ENCODE measurements around the gene OR1F1. TPM values are rescaled to one million over a fixed set of nuclear protein-coding genes. Genes with fewer than 3 reads are reported as not detected.
A peak's percentile ranks its signal among the peaks of the same experiment; 100 is the strongest.

OR1F1 gene
- total and polyA plus RNA-seq, 2 experiments from 2014 or later = 0.38 TPM; not detected in 1

- no peak overlapping the region for H3K4me3 Mint-ChIP-seq
- H3K4me1 Mint-ChIP-seq = no peaks in the 10 kb centered on the region
- TF ChIP-seq STAT1 (IDR thresholded peaks at IDR 0.05; ENCODE audit: unreplicated experiment) (no peak), EZH2 (IDR thresholded peaks at IDR 0.05; ENCODE audit: low read depth, unreplicated experiment) (no peak), ZNF114 (CRISPR knock-in tag; IDR thresholded peaks at IDR 0.05) (no peak), CTCF (conservative IDR thresholded peaks at IDR 0.05; ENCODE audit: low read depth in 2 of 2) (no peak), CREB1 (CRISPR knock-in tag; IDR thresholded peaks at IDR 0.05; ENCODE audit: low read depth) (no peak)
- TF ChIP-seq, protein P1, sequence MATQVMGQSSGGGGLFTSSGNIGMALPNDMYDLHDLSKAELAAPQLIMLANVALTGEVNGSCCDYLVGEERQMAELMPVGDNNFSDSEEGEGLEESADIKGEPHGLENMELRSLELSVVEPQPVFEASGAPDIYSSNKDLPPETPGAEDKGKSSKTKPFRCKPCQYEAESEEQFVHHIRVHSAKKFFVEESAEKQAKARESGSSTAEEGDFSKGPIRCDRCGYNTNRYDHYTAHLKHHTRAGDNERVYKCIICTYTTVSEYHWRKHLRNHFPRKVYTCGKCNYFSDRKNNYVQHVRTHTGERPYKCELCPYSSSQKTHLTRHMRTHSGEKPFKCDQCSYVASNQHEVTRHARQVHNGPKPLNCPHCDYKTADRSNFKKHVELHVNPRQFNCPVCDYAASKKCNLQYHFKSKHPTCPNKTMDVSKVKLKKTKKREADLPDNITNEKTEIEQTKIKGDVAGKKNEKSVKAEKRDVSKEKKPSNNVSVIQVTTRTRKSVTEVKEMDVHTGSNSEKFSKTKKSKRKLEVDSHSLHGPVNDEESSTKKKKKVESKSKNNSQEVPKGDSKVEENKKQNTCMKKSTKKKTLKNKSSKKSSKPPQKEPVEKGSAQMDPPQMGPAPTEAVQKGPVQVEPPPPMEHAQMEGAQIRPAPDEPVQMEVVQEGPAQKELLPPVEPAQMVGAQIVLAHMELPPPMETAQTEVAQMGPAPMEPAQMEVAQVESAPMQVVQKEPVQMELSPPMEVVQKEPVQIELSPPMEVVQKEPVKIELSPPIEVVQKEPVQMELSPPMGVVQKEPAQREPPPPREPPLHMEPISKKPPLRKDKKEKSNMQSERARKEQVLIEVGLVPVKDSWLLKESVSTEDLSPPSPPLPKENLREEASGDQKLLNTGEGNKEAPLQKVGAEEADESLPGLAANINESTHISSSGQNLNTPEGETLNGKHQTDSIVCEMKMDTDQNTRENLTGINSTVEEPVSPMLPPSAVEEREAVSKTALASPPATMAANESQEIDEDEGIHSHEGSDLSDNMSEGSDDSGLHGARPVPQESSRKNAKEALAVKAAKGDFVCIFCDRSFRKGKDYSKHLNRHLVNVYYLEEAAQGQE (IDR thresholded peaks at IDR 0.05; ENCODE audit: unreplicated experiment) = no peak
- ATAC-seq = no peak
- no peak for DNase-seq (ENCODE audit: low spot score)
- Histone ChIP-seq H3K27me3 (ENCODE audit: insufficient read depth) (no peaks in the 10 kb centered on the region), H3K36me3 (ENCODE audit: insufficient read depth) (no peaks in the 10 kb centered on the region), H3K9me2 (ENCODE audit: insufficient read depth) (no peaks in the 10 kb centered on the region), H2AFZ (no peak overlapping the region), H3K27ac (ENCODE audit: low read depth) (no peak overlapping the region), H3K4me3 (no peak overlapping the region), H3F3A (replicated peaks; ENCODE audit: low read depth) (no peaks in the 10 kb centered on the region), H4K20me1 (replicated peaks; ENCODE audit: insufficient read depth) (no peaks in the 10 kb centered on the region), H3K4me2 (no peak overlapping the region), H3K4me1 (ENCODE audit: insufficient read depth) (no peaks in the 10 kb centered on the region), H3K79me2 (replicated peaks; ENCODE audit: insufficient read depth) (no peaks in the 10 kb centered on the region)
- peaks cover 7% of the 10 kb centered on the region; the same call in 1 of the 3 replicates for H3K36me3 Mint-ChIP-seq (ENCODE audit: low read depth)
- peaks cover 3% of the 10 kb centered on the region for H3K27me3 Mint-ChIP-seq (ENCODE audit: insufficient read depth, low read depth, poor library complexity)
- peaks cover 80% of the 10 kb centered on the region for H3K9me3 Mint-ChIP-seq
- H3K27ac Mint-ChIP-seq = no peak overlapping the region
These were observed 55.9 kb downstream of the OR1F1 start for GRCh38 chr16:3243882-3244281.

DNA sequence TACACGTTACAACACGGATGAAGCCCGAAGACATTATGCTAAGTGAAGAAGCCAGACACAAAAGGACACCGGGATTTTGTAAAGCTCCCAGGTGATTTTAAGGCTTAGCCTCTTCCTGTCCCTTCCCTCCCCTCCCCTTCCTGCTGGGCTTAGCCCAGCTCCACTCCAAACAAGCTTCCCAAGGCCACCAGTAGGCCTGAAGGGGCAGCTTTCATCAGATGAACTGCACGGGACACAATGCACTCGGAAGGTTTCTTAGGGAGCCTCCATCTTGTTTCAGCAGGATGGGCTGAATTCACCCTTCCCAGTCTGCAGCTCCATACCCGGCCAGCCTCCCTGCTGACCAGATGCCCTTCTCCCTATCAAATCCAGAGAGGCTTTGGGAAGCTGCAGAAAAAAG is 58.0 kb downstream of the OR1F1 start:
- Histone ChIP-seq H3K79me2 (replicated peaks; ENCODE audit: insufficient read depth) (no peaks in the 10 kb centered on the region), H3K4me2 (no peak overlapping the region), H3K4me3 (no peak overlapping the region), H3F3A (replicated peaks; ENCODE audit: low read depth) (no peaks in the 10 kb centered on the region), H4K20me1 (replicated peaks; ENCODE audit: insufficient read depth) (no peaks in the 10 kb centered on the region), H3K27ac (ENCODE audit: low read depth) (no peak overlapping the region), H3K27me3 (ENCODE audit: insufficient read depth) (no peaks in the 10 kb centered on the region), H3K36me3 (ENCODE audit: insufficient read depth) (no peaks in the 10 kb centered on the region), H3K9me2 (ENCODE audit: insufficient read depth) (no peaks in the 10 kb centered on the region), H2AFZ (no peak overlapping the region), H3K4me1 (ENCODE audit: insufficient read depth) (no peaks in the 10 kb centered on the region)
- Mint-ChIP-seq H3K9me3 (peaks cover 85% of the 10 kb centered on the region), H3K27me3 (ENCODE audit: insufficient read depth, low read depth, poor library complexity) (peaks cover 3% of the 10 kb centered on the region), H3K4me1 (no peaks in the 10 kb centered on the region), H3K36me3 (ENCODE audit: low read depth) (peaks cover 9% of the 10 kb centered on the region; the same call in 1 of the 3 replicates), H3K4me3 (no peak overlapping the region), H3K27ac (no peak overlapping the region)
- no peak for ATAC-seq
- TF ChIP-seq EZH2phosphoT487 (IDR thresholded peaks at IDR 0.05; ENCODE audit: unreplicated experiment) = no peak
- peak; percentile 4 for DNase-seq (ENCODE audit: low spot score)
